HEK293T (cell line): Measurements from ENCODE around the gene GPR119.

Experiments
- ARNT ChIP-seq: fragments of 450-650 bp; IDR thresholded peaks from 2 replicates; pipeline ENCODE4 v1.6.1; 2017; ENCODE audit warnings: mild to moderate bottlenecking
- BHLHE40 ChIP-seq: fragments of 450-650 bp; IDR thresholded peaks from 2 replicates; pipeline ENCODE4 v1.6.1; 2016; ENCODE audit warnings: mild to moderate bottlenecking, moderate library complexity, borderline replicate concordance
- CTBP1 ChIP-seq: fragments of 450-650 bp; IDR thresholded peaks from 2 replicates; pipeline ENCODE4 v1.6.1; 2016; ENCODE audit warnings: borderline replicate concordance
- FOXM1 ChIP-seq: fragments of 450-650 bp; IDR thresholded peaks from 2 replicates; pipeline ENCODE4 v1.6.1; 2017; ENCODE audit warnings: mild to moderate bottlenecking, borderline replicate concordance
- SP1 ChIP-seq: fragments of 450-650 bp; IDR thresholded peaks from 2 replicates; pipeline ENCODE4 v1.6.1; 2017
- TARDBP ChIP-seq: fragments of 450-650 bp; IDR thresholded peaks from 2 replicates; pipeline ENCODE4 v1.6.1; 2016

- TF ChIP-seq BHLHE40 = no peak
- no peak for TF ChIP-seq FOXM1
- no peak for TF ChIP-seq CTBP1
- no peak for TF ChIP-seq ARNT
- TF ChIP-seq SP1 = no peak
- TF ChIP-seq TARDBP = no peak
Observed at GRCh38 chrX:130347321-130347720, 38.2 kb downstream of the GPR119 start.
